ENCODE measurements around the gene MCEMP1. TPM values are rescaled to one million over a fixed set of nuclear protein-coding genes. Genes with fewer than 3 reads are reported as not detected.

Gene MCEMP1
- total RNA-seq, 1 donor from 2014 or later: 184 TPM

DNA sequence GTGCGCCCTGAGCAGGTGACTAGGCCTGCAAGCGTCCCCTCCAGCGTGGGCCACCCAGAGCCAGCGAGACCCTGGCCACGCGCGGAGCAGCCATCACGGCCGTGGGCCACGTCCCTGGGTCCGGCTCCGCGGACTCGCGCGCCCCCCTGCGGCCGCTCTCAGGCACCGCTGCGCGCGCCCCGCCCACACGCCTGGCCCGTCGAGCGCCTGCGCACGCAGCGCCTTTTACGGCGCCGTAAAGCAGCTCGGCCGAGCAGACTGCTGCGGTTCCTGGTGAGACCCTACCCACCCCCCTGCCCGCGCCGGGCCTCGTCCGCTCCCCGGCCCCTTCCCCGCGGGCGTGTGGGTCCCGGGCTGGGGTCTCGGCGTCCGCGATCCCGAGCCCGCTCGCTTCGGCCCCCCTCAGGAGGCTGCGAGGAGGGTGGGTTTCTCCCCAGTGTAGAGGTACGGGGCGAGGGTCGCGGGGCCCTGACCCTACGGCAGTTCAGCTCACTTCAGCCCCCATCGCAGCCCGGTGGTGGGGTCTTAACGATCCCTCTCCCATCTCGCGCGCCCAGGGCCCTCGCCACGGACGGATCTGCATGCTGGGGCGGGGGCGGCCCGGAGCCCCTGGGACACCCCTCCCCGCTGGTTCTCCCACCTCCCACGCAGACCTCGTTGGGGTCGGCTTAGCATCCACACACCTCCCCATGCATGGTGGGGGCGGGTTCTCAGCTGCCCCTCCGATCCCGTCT is 3.9 kb downstream of the MCEMP1 start, which contains the start of gene TRAPPC5:
TRAPPC5 (plus strand) TSS at position 228 of the 734 bp plus-strand sequence. CDS start 1,421 bp downstream, outside the sequence.
- Histone ChIP-seq H3K27ac (peak within 1 kb of the TSS; percentile 92), H3K4me1 (peaks cover 14% of the 10 kb centered on the region), H3K36me3 (peaks cover 34% of the 10 kb centered on the region), H3K27me3 (ENCODE audit: low read depth) (no peaks in the 10 kb centered on the region), H3K4me3 (peak within 1 kb of the TSS; percentile 100), H3K9me3 (no peaks in the 10 kb centered on the region)
- intact Hi-C loops (cut with DNase I): loop anchor here (2.0 kb wide), 1 partner anchor 112 kb away; no protein-coding TSS in a partner anchor
- ATAC-seq (peak; percentile 89 to 96), DNase-seq (peak; percentile 93)
- TF ChIP-seq, protein P1, sequence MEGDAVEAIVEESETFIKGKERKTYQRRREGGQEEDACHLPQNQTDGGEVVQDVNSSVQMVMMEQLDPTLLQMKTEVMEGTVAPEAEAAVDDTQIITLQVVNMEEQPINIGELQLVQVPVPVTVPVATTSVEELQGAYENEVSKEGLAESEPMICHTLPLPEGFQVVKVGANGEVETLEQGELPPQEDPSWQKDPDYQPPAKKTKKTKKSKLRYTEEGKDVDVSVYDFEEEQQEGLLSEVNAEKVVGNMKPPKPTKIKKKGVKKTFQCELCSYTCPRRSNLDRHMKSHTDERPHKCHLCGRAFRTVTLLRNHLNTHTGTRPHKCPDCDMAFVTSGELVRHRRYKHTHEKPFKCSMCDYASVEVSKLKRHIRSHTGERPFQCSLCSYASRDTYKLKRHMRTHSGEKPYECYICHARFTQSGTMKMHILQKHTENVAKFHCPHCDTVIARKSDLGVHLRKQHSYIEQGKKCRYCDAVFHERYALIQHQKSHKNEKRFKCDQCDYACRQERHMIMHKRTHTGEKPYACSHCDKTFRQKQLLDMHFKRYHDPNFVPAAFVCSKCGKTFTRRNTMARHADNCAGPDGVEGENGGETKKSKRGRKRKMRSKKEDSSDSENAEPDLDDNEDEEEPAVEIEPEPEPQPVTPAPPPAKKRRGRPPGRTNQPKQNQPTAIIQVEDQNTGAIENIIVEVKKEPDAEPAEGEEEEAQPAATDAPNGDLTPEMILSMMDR (IDR thresholded peaks at IDR 0.05): peak; percentile 99

DNA sequence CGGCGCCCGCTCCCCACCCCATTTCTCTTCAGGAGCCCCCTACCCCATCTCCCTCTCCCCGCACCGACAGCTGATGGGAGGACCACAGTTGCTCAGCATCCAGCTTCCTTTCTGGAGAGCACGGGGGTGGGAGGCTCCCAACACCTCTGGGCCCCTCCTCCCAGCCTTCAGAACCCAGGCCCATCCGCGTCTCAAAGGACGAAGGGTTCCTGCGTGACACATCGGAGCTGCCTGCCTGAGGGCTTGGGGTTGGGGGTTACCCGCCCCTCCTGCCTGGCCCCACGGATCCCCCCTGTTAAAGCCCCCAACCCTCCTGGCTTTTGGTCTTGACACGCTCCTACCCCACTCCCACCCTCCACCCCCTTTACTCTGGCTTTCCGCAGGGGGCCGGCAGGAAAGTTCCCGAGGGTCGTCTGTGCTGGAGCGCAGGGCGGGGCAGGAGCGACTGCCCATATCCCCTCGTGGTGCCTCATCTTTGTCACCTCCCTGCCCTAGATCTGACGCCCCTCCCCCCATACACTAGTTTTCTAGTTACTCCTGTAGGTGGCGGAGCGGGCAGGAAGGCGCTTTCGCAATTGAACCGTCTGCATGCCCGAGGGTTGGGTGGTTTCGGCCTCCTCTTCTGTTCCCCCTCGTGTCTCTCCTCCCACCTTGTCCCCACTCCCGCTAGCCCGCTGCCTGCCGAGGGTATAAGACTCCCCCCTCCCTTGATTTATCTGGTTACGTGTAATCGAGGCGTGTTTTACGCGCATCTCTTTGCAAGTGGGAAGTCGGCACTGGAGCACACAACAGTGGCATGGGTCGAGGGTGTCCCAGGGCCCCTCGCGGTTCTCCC is 4.7 kb downstream of the MCEMP1 start:
- Histone ChIP-seq H3K27me3 (ENCODE audit: low read depth) (no peaks in the 10 kb centered on the region), H3K36me3 (peaks cover 34% of the 10 kb centered on the region), H3K27ac (peak overlapping the region; percentile 92), H3K4me1 (peaks cover 14% of the 10 kb centered on the region), H3K9me3 (no peaks in the 10 kb centered on the region), H3K4me3 (peak overlapping the region; percentile 100)
- TF ChIP-seq, protein P1 (IDR thresholded peaks at IDR 0.05): peak; percentile 45
- DNase-seq (peak; percentile 90), ATAC-seq (peak; percentile 77 to 79)
- intact Hi-C loops (cut with DNase I): loop anchor here (2.0 kb wide), 1 partner anchor 113 kb away; no protein-coding TSS in a partner anchor

DNA sequence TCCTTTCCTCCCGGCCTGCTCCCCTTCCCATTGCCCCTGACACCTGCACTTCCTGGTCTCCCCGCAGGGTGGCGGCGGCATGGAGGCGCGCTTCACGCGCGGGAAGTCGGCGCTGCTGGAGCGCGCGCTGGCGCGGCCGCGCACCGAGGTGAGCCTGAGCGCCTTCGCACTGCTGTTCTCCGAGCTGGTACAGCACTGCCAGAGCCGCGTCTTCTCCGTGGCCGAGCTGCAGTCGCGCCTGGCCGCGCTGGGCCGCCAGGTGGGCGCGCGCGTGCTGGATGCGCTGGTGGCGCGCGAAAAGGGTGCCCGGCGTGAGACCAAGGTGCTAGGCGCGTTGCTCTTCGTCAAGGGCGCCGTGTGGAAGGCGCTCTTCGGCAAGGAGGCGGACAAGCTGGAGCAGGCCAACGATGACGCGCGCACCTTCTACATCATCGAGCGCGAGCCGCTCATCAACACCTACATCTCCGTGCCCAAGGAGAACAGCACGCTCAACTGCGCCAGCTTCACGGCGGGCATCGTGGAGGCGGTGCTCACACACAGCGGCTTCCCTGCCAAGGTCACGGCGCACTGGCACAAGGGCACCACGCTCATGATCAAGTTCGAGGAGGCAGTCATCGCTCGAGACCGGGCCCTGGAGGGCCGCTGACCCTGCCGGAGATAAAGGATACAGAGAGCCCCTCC is 5.4 kb downstream of the MCEMP1 start:
- intact Hi-C loops (cut with DNase I): no loop called here

DNA sequence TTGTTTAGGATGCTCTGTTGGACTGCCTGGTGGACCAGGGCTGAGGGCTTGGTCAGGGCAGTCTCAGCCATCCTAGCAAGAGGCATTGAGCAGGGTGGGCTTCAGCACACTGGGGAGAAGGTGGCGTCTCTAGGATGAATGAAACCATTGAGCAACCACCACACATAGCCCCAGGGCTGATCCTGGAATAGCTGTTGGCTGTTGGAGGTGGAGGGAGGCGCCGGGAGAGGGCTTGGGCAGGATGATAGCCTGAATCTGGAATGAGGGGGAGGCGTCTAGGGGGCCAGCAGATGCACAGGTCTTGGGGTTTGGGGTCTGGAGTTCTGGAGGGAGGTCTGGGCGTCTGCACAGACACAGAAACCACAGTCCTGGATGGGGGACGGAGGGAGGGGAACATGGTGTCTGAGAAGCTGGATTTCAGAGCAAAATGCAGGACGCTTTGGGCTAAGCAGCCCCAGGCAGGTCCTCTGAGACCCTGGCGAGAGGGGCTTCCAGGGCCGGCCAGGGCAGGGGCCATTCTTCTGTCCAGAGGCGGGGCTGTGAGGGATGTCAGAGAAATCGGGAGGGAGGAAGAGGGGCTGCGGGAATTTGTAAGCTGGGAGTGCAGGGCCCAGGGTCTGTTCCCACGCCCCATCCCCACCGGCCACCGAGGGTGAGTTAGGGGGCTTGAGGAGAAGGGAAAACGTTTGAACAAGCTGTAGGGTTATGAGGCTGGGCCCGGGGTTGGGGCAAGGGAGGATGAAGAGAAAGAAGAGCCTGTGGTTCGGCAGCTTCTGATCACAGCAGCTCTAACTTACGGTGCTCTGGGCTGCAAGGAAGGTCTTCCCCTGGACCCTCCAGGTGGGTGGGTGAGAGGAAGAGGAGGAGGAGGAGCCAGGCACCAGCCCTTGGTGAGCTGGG is 8.9 kb downstream of the MCEMP1 start:
- Histone ChIP-seq H3K4me1 (peaks cover 7% of the 10 kb centered on the region), H3K4me3 (no peak overlapping the region), H3K27ac (no peak overlapping the region), H3K9me3 (no peaks in the 10 kb centered on the region), H3K36me3 (peaks cover 34% of the 10 kb centered on the region), H3K27me3 (ENCODE audit: low read depth) (peaks cover 10% of the 10 kb centered on the region)
- no peak for ATAC-seq
- intact Hi-C loops (cut with DNase I): no loop called here
- DNase-seq: no peak
- TF ChIP-seq, protein P1 (IDR thresholded peaks at IDR 0.05): no peak

More for the DNA sequence above, 5.4 kb downstream of the MCEMP1 start:
- peak overlapping the region; percentile 100 for H3K4me3 ChIP-seq
- ATAC-seq (no peak), DNase-seq (no peak)
- H3K9me3 ChIP-seq: no peaks in the 10 kb centered on the region
- H3K27me3 ChIP-seq (ENCODE audit: low read depth): no peaks in the 10 kb centered on the region
- H3K27ac ChIP-seq: peak overlapping the region; percentile 92
- H3K36me3 ChIP-seq: peaks cover 34% of the 10 kb centered on the region
- TF ChIP-seq, protein P1 (IDR thresholded peaks at IDR 0.05): no peak
- H3K4me1 ChIP-seq: peaks cover 14% of the 10 kb centered on the region
